GM12872 (cell line): ENCODE data around the gene APOB.

ENCODE experiments used
- TF ChIP-seq, protein P1 (sequence below): IDR thresholded peaks from 3 replicates; pipeline ENCODE4 v1.5.1; 2011; ENCODE audit warnings: low read depth, mild to moderate bottlenecking, low read length, moderate library complexity; ENCODE audit not compliant: insufficient read depth

APOB gene

GRCh38 chr2:21044694-21045371 lies 960 bp upstream of the APOB start:
- TF ChIP-seq, protein P1, sequence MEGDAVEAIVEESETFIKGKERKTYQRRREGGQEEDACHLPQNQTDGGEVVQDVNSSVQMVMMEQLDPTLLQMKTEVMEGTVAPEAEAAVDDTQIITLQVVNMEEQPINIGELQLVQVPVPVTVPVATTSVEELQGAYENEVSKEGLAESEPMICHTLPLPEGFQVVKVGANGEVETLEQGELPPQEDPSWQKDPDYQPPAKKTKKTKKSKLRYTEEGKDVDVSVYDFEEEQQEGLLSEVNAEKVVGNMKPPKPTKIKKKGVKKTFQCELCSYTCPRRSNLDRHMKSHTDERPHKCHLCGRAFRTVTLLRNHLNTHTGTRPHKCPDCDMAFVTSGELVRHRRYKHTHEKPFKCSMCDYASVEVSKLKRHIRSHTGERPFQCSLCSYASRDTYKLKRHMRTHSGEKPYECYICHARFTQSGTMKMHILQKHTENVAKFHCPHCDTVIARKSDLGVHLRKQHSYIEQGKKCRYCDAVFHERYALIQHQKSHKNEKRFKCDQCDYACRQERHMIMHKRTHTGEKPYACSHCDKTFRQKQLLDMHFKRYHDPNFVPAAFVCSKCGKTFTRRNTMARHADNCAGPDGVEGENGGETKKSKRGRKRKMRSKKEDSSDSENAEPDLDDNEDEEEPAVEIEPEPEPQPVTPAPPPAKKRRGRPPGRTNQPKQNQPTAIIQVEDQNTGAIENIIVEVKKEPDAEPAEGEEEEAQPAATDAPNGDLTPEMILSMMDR = no peak

GRCh38 chr2:21042958-21043743 lies 722 bp downstream of the APOB start:
- TF ChIP-seq, protein P1 = peak; percentile 96

DNA sequence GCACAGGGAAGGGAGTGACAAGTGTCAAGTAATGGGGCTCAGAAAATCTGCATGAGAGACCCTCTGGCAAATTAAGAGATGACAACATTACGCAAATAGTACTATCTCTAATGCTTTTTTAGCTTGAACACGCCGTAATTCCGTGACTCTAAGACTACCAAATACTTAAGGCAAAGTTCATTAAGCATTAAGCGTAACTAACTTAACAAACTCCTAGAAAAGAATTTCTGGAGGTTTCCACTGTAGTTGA lies 1.2 kb downstream of the APOB start:
- TF ChIP-seq, protein P1 = no peak

DNA sequence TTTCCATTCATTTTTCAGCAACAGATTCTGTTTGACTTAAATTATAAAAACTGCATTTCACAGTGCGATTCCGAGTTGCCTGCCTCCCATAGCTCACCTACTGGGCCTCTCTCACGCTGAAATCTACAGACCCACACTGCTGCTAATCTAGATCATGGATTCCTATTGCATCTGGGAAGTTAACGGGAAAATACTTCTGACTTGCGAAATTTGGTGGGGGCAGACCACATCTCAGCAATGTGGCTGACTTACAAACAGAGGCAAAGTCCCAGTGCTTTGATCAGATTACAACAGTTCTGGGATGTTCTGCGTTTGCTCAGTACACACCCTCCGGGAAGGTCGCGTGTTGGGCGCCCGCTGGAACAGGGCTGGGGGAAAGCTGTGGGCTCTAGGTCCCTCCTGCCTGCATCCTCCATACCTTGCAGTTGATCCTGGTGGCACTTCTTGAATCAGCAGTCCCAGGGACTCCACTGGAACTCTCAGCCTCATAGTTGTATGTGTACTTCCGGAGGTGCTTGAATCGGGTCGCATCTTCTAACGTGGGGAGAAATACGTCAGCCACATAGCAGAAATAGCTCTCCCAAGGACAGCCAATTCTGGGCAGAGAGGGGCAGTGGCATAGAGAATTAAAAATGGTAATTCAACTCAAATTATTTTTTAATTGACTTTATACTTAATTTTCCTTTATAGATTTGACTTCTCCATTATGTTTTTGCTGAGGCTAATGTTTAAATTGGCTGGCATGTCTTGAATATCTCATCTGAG lies 1.7 kb downstream of the APOB start:
- TF ChIP-seq, protein P1 = no peak

- TF ChIP-seq, protein P1 = no peak
Measured at GRCh38 chr2:21041462-21041861, 2.4 kb downstream of the APOB start.

DNA sequence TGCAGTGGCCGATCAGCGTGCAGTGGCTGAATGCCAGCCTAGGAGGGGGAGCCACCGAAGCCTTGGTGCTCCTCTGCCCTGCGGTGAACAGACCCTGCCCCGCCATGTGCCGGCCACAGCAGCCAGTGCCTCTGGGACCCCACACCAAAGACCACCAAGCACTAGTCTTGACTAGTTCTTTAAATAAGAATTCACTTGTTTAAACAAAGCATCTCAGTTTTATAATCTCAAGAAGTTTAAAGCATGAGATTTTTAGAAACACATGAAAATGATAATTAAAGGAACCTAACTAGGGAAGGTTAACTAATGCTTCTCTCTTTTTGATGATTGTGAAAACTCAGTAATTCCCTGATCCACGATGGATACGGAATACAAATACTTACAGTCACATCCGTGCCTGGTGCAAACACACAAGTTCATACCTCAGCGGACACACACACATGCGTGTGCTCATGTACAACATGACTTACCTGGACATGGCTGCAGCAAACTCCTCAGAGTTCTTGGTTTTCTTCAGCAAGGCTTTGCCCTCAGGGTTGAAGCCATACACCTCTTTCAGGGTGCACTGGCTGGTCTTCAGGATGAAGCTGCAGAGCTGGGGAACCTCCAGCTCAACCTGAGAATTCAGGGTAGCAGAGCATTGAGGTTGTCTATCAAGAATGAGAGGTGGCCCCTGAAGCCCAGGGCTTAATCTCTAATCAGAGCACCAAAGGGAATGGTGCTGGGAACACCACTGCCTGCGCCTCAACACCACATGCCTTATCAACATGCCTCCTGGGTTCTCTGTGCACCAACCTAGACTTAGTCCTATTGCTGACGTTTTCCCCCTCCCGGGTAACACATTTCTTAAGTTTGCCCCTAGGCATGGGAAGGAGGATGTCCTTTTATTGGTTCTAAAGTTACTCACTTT lies 3.1 kb downstream of the APOB start:
- TF ChIP-seq, protein P1 = no peak
